HCEC 1CT (cell line): Measurements from ENCODE around the gene CLDN22.
"Not testable (repeated sequence)": the region's sequence is repeated elsewhere in the genome, so short reads cannot be mapped to it uniquely, and the experiment has no call there.

ENCODE experiments used
- DNase-seq: peaks from one replicate; pipeline ENCODE4 v3.0.0-alpha.2; 2017

CLDN22 gene

DNA sequence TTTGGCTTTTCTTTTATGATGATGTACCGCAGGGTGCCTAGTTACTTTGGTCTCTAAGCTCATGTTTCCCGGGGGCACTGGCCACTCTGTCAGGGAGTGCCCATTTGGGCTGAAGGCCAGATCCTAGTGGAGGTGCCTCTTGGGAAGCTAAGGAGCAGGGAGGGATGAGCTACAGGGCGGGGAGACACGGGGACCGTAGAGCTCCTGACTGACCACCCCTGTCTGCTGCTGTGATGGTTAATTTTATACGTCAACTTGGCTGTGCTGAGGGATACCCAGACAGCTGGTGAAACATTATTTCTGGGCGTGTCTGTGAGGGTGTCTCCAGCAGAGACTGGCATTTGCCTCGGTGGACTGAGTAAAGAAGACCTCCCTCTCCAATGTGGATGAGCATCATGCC is 27.1 kb upstream of the CLDN22 start:
- DNase-seq, result no peak

GRCh38 chr4:183345261-183345660 is 25.2 kb upstream of the CLDN22 start:
- DNase-seq, result no peak

DNA sequence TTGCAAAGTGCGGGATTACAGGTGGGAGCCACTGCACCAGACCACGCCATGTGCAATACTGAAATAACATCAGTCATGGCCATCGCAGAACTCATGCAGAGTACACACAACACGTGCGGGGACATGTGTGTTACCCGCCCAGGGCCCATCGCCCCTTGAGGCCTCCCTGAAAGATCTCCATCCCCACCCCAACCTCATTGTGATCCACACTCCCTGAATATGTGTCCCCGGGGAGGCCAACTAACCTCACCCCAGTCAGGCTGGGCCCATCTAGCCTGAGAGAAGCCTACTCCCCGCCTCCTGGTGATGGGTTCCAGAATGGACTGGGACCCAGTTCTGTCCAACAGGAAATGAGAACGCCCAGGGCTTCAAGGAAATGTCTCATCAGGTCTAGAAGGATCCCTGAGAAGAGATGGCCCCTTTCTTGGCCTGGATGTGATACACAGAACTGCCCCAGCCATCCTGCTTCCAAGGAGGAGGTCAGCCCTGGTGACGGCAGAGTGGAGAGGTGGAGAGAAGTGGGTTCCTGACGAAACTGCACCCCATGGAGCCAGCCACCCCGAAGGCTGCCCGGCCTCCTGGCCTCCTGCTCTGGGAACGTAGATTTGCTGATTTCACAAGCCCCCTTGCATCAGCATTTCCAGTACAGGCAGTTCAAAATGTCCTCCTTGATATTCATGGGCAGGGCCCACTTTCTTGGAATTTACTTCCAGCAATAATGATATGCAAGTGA is 24.6 kb upstream of the CLDN22 start:
- no peak for DNase-seq

- no peak for DNase-seq
These were observed 23.7 kb upstream of the CLDN22 start for GRCh38 chr4:183343730-183344129.

GRCh38 chr4:183342541-183343533 is 22.8 kb upstream of the CLDN22 start:
- no peak for DNase-seq

- DNase-seq, result no peak
These were observed 17.8 kb upstream of the CLDN22 start for GRCh38 chr4:183337833-183338232.

DNA sequence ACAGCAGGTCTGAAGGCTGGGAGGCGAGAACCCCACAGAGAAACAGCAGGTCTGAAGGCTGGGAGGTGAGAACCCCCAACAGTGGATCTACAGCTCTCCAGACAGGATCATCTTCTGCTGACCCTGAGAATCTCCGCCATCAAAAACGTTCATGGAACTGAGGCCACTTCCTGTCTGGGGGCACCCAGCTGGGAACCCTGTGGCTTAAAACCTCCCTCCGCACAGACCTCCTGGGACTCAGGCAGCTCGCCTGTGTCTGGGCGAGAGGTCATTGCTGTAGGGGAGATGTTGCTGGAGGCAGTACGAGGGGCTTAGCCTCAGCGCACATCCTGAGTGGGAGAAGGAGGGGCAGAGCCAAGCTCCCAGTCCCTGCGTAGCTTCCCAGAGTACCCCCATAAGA is 17.3 kb upstream of the CLDN22 start:
- no peak for DNase-seq

DNA sequence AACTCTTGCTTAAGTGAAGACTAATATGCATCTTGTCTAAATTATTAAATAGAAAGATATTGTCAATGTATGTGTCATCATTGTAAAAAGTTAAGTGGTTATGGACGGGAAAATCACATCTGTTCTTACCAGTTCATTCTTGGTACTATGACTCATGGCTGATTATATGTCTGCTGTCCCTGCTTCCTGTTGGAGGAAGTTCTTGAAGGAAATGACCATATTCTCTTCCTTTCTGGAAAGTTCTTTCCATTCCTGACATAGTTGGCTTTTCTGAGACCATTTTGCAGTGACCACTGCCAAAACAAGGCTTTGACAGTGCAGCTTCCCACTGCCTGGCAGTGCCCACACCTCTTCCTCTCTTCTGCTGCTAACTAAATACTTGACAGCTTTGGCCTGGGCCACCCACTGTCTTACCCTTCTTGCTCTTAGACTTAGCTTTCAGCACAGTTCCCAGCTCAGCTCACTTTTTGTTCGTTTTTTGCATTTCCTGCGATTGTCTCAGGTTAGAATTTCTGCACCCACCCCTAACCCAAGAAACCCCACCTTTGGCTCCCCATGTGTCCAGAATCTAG is 15.4 kb upstream of the CLDN22 start:
- peak; percentile 91 for DNase-seq

DNA sequence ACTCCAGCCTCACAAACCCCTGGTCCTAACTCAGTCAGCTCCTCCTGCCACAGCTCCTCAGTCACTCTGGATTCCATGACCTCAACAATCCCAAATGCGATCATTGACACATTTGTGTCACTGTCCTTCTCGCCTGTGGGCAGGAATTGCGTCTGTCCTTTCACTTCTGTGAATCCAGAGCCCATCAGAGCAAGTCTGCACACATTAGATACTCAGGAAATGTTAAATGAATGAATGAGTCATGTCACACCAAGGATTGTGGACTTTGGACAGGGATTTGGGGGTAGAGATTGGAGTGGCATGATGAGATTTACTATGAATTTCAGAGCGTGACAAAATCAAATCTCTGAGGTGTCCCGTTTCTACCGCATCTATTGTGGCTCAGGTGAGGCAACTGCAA is 13.9 kb upstream of the CLDN22 start:
- DNase-seq, result no peak

DNA sequence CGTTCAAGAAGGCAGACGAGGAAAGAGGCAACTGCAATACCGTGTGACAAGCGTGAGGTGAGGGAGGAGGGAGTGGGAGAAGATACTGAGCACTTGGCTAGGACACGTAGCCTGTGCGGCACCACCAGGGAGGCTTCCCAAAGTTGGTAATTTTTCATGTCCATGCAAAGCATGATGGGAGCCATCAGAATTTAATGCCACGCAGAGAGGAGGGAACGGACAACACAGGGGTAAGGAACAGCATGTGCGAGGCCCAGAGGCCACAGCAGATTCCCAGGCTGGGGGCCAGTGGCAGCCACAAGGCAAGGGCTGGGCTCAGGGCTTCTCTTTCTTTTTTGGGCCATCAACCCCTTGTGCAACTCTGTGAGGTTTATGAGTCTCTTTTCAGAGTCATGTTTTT is 13.1 kb upstream of the CLDN22 start:
- DNase-seq, result no peak

- DNase-seq, result no peak
These were observed 12.4 kb upstream of the CLDN22 start for GRCh38 chr4:183332447-183332846.

DNA sequence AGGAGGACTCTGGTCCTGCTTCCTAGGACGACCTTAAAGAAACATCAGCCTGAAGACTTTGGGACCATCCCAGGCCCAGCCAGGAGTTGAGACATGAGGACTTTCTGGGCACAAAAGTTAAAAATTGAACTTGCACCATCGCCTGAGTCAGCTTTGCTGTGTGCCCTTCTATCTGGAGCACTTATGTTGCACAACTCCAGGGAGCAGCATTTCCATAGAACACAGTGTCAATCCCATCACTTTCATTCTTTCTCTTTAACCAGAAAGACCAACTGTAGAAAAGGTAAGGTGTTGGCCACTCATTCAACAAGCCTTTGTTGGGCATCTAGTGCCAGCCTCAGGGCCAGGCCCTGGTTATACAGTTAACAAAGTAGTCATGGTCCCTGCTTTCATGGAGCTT is 10.8 kb upstream of the CLDN22 start:
- no peak for DNase-seq

DNA sequence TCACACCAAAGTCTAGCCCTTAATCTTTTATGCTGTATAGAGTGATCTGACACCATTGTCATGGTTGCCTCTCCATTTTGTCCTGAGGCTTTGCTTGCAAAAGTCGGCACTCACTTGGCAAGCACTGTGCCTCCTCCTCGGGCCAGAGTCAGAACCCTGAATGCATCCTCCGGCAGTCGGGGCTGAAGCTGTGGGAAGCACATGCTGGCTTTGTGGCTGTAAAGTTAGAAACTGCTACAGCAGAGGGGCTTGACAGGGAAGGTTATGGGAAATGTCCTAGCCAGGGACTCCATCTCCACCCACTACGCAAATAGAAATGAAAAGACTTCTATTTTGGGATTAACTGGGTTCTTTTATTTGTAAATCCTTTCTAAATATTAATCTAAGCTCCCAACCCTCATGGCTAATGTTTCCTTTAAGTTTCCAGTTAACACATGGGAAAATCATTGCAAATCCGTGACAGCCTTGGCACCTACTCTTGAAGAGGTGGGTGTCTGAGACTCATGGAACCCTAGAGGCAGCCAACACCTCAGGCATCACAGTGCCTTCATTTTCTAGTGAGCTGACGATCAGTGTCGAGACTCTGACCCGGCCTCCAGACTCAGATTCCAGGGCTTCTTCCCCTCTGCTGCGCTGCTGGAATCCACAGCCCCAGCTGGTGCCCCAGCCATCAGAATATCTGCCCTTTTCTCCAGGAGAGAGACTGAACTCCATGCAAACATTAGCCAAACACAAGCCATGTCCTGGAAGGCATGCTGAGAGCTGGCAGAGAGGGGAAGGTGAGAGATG is 10.1 kb upstream of the CLDN22 start:
- DNase-seq, result no peak

GRCh38 chr4:183329244-183329643 is 9.2 kb upstream of the CLDN22 start:
- no peak for DNase-seq

DNA sequence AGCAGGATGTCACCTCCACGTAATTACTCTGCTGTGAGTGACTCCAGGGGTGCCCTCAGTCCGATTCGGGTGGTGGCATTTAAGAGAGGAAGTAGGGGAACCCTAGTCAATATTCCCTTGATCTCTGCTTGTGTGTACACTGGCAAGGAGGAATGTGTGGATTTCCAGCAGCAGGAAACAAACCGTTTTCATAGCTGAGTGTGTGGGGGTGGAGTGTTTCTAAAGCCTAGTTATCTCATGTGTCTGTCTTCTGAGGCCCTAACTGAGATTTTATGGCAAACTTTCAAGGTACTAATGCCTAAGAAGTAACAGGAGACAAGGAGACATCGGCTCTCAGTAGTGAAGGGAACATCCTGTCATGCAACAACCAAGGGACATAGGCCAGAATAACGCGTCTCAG is 8.8 kb upstream of the CLDN22 start:
- DNase-seq, result no peak

GRCh38 chr4:183327827-183328226 is 7.8 kb upstream of the CLDN22 start:
- DNase-seq, result no peak

DNA sequence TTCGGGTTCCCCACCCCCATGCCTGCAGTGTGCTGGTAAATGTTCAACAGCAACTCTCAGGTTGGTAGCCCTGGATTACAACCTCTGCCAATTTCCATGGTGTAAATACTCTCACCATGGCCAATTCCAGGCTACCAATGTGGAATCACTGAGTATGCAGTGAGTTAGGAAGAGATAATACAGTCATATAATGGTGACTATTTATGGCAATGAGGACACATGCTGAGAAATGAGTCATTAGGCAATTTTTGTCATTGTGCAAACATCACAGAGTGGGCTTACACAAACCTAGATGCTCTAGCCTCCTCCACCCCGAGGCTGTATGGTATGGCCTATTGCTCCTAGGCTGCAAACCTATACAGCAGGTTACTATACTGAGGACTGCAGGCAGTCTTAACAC is 6.8 kb upstream of the CLDN22 start:
- peak; percentile 6 for DNase-seq

- DNase-seq, result not testable (repeated sequence)
These were observed 6.3 kb upstream of the CLDN22 start for GRCh38 chr4:183326387-183326786.

GRCh38 chr4:183324619-183325018 is 4.5 kb upstream of the CLDN22 start:
- DNase-seq, result no peak

DNA sequence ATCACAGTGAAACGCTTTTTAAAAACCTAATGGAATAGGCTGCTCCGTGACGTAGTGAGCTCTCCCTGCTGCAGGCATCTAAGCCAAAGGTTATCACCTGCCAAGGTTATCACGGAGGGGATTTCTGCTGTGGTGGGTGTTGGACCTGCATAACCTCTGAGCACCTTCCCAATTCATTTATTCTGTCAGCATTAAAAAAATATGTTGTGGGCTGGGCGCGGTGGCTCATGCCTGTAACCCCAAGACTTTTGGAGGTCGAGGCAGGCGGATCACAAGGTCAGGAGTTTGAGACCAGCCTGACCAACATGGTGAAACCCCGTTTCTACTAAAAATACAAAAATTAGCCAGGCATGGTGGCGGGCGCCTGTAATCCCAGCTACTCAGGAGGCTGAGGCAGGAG is 4.0 kb upstream of the CLDN22 start:
- not testable (repeated sequence) for DNase-seq

GRCh38 chr4:183323295-183323694 is 3.2 kb upstream of the CLDN22 start:
- no peak for DNase-seq

DNA sequence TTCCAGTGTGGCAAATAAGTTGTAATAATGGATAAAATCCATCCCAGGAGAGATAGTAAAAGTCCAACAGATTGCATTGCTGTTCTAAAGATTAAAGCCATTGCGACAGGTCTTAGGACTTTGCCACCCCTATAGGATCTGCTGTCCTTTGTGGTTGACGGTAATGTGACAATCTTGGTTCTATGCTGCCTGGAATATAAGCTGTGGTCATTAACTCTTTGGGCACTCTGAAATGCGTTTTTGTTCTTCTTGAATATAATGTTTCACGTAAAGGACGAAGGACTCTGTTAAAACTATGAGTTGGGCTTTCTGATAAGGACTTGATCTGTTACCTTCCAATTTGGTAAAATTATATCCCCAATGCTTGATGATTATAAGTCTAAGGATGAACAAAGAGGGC is 2.2 kb upstream of the CLDN22 start, which contains the start of gene CLDN24:
Gene CLDN24, minus strand, starts transcription at position 101 of the 400 bp plus-strand sequence. Its CDS starts 0 bp downstream, at position 101.
- DNase-seq, result no peak

DNA sequence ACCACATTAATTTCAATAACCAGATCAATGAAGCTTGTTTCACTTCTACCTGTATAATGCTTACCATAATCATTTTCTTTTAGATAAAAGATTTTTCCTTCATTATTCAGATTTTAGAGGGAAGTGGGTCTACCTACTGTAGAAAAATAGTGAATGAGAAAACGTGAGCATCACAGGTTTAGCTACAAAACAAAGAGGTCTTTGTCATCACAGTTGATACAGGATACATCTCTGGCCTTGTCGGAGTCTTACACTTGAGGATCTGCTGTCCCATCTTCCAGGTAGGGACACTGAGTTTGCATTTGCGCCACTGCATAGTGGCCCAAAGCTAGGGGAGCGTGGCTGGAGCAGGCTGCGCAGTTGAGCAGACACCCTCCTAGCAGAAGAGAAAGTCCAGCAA is 1.4 kb upstream of the CLDN22 start:
- DNase-seq, result no peak
